Measurements from ENCODE around the gene CLEC18C.
A peak's percentile ranks its signal among the peaks of the same experiment; 100 is the strongest.
"Not testable (repeated sequence)": the region's sequence is repeated elsewhere in the genome, so short reads cannot be mapped to it uniquely, and the experiment has no call there.

The CLEC18C gene

GRCh38 chr16:70151941-70152509 lies 21.6 kb upstream of the CLEC18C start:
- TF ChIP-seq, protein P1, sequence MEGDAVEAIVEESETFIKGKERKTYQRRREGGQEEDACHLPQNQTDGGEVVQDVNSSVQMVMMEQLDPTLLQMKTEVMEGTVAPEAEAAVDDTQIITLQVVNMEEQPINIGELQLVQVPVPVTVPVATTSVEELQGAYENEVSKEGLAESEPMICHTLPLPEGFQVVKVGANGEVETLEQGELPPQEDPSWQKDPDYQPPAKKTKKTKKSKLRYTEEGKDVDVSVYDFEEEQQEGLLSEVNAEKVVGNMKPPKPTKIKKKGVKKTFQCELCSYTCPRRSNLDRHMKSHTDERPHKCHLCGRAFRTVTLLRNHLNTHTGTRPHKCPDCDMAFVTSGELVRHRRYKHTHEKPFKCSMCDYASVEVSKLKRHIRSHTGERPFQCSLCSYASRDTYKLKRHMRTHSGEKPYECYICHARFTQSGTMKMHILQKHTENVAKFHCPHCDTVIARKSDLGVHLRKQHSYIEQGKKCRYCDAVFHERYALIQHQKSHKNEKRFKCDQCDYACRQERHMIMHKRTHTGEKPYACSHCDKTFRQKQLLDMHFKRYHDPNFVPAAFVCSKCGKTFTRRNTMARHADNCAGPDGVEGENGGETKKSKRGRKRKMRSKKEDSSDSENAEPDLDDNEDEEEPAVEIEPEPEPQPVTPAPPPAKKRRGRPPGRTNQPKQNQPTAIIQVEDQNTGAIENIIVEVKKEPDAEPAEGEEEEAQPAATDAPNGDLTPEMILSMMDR (IDR thresholded peaks at IDR 0.05; ENCODE audit: extremely low read depth, insufficient read depth, missing control alignments), result no peak
- in situ Hi-C loops (cut with MboI; ENCODE audit: low pct_unique_long_range_greater_than_20kb, low sequenced_read_pairs, unreplicated experiment), result no loop called here
- DNase-seq (ENCODE audit: low spot score), result no peak

DNA sequence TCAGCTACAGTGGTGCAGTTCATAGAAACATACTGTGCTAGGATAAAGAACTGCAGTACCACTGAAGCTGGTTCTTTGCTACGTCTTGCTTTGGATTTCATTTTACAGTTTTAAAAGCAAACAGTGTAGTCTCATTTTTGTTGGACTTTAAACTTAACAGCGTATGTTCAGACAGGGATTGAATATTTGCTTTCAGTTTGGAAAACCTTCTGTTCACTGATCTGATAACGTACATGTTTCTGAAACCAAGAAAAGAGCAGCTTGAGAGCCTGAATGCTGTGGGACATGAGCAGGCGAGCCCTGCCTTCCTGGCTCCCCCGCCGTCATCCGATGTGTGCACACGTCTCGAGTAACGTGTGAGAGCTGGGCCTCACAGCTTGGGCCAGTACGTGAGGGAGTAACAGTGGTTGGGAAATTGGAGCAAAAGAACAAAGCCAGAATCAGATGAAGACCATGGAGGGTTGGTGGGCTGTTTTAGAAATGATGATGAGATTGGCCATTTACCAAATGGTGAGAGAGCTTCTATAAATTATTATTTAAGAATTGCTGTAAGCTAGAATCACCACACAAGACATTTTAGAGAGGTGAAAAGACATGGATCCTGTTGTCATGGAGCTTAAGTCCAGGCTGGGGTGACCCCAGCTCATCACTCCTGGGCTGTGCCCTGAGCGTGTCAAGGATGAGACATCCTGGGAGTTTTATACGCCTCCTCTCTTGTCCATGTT lies 20.8 kb upstream of the CLEC18C start:
- in situ Hi-C loops (cut with MboI; ENCODE audit: low pct_unique_long_range_greater_than_20kb, low sequenced_read_pairs, unreplicated experiment), result no loop called here
- DNase-seq (ENCODE audit: low spot score), result no peak
- TF ChIP-seq, protein P1 (IDR thresholded peaks at IDR 0.05; ENCODE audit: extremely low read depth, insufficient read depth, missing control alignments), result no peak

DNA sequence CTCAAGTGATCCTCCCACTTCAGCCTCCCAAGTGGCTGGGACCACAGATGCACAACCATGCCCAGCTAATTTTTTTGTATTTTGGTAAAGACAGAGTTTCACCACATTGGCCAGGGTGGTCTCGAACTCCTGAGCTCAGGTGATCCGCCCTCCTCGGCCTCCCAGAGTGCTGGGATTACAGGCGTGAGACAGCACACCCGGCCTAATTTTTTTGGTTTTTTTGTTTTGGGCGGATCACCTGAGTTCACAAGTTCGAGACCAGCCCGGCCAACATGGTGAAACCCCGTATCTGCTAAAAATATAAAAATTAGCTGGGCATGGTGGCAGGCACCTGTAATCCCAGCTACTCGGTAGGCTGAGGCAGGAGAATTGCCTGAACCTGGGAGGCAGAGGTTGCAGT lies 18.9 kb upstream of the CLEC18C start:
- DNase-seq (ENCODE audit: low spot score); in situ Hi-C loops (cut with MboI; ENCODE audit: low pct_unique_long_range_greater_than_20kb, low sequenced_read_pairs, unreplicated experiment): not testable (repeated sequence)

- TF ChIP-seq, protein P1 (IDR thresholded peaks at IDR 0.05; ENCODE audit: extremely low read depth, insufficient read depth, missing control alignments), result no peak
- in situ Hi-C loops (cut with MboI; ENCODE audit: low pct_unique_long_range_greater_than_20kb, low sequenced_read_pairs, unreplicated experiment), result no loop called here
- DNase-seq (ENCODE audit: low spot score), result peak; percentile 34
Observed at GRCh38 chr16:70156207-70156978, 17.2 kb upstream of the CLEC18C start.

GRCh38 chr16:70157105-70157476 lies 16.5 kb upstream of the CLEC18C start:
- TF ChIP-seq, protein P1 (IDR thresholded peaks at IDR 0.05; ENCODE audit: extremely low read depth, insufficient read depth, missing control alignments), result no peak
- in situ Hi-C loops (cut with MboI; ENCODE audit: low pct_unique_long_range_greater_than_20kb, low sequenced_read_pairs, unreplicated experiment), result no loop called here
- no peak for DNase-seq (ENCODE audit: low spot score)

DNA sequence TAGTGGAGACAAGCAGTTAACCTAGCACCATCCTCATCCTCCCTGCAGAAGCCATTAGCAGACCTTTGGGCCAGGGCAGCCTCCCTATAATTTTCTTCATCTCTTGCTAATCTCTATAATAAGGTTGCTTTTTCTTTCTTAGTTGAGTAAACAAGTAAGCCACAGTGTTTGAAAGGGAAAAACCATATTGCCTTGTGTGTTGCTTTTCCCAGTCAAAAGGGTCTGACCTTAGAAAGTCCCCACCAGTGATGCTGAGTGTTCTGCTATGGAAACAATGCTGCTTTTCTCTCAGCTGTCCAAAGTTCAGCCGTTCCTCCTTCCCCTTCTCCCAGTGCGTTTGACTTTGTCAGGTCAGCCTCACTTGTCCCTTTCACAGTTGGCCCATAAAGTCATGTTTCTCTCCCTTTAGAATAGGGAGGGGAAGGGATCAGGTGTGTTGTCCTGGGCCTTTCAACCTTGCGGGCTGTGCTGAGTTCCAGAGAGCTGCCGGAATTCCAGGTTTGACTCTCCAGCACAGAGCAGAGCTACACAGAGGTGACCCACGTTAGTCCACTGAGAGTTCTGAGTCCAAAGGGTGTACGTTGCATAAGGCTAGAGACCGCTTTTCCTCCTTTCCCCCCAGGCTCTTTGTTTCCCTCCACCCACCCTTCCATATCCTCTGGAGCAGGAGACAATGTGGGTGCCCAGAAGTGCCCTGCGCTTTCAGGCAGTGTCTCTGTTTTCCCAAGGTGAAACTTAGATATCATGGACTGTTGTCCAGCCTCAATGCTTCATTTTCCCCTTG lies 15.9 kb upstream of the CLEC18C start:
- in situ Hi-C loops (cut with MboI; ENCODE audit: low pct_unique_long_range_greater_than_20kb, low sequenced_read_pairs, unreplicated experiment), result no loop called here
- TF ChIP-seq, protein P1 (IDR thresholded peaks at IDR 0.05; ENCODE audit: extremely low read depth, insufficient read depth, missing control alignments), result no peak
- DNase-seq (ENCODE audit: low spot score), result peak; percentile 24

All from GM13977 (cell line).